Endothelial cell of hepatic sinusoid (primary cell): Measurements from ENCODE around the gene TIGD2.

ENCODE experiments used
- in situ Hi-C: cut with HindIII; loops from 2 replicates; pipeline ENCODE4 v1.10.0; 2017; ENCODE audit warnings: low sequenced_read_pairs

The TIGD2 gene

GRCh38 chr4:89110986-89111832, at the start of gene TIGD2:
Gene TIGD2 (plus strand): TSS chr4:89111533. CDS start chr4:89112975, 1,442 bp downstream.
- in situ Hi-C loops: no loop called here

GRCh38 chr4:89064848-89065247, 46.5 kb upstream of the TIGD2 start:
- in situ Hi-C loops: no loop called here

- in situ Hi-C loops: no loop called here
Observed at GRCh38 chr4:89067417-89067816, 43.9 kb upstream of the TIGD2 start.

GRCh38 chr4:89069481-89069880, 41.9 kb upstream of the TIGD2 start:
- in situ Hi-C loops: no loop called here

GRCh38 chr4:89070041-89070440, 41.3 kb upstream of the TIGD2 start:
- in situ Hi-C loops: no loop called here

GRCh38 chr4:89071311-89071710, 40.0 kb upstream of the TIGD2 start:
- in situ Hi-C loops: no loop called here

GRCh38 chr4:89072921-89073320, 38.4 kb upstream of the TIGD2 start:
- in situ Hi-C loops: no loop called here

- in situ Hi-C loops: no loop called here
Observed at GRCh38 chr4:89077761-89078160, 33.6 kb upstream of the TIGD2 start.

- in situ Hi-C loops: no loop called here
Observed at GRCh38 chr4:89078300-89078699, 33.0 kb upstream of the TIGD2 start.

- in situ Hi-C loops: no loop called here
Observed at GRCh38 chr4:89099034-89099433, 12.3 kb upstream of the TIGD2 start.

GRCh38 chr4:89099471-89099870, 11.9 kb upstream of the TIGD2 start:
- in situ Hi-C loops: no loop called here

GRCh38 chr4:89100853-89101252, 10.5 kb upstream of the TIGD2 start:
- in situ Hi-C loops: no loop called here

- in situ Hi-C loops: no loop called here
Observed at GRCh38 chr4:89101256-89102161, 9.8 kb upstream of the TIGD2 start.

- in situ Hi-C loops: no loop called here
Observed at GRCh38 chr4:89105726-89106125, 5.6 kb upstream of the TIGD2 start.

GRCh38 chr4:89108091-89108490, 3.2 kb upstream of the TIGD2 start:
- in situ Hi-C loops: no loop called here

- in situ Hi-C loops: no loop called here
Observed at GRCh38 chr4:89109841-89110540, 1.3 kb upstream of the TIGD2 start.

GRCh38 chr4:89110541-89110985, 770 bp upstream of the TIGD2 start:
- in situ Hi-C loops: no loop called here

- in situ Hi-C loops: no loop called here
Observed at GRCh38 chr4:89111833-89112563, 665 bp downstream of the TIGD2 start.

GRCh38 chr4:89113415-89113814, 2.1 kb downstream of the TIGD2 start:
- in situ Hi-C loops: no loop called here

- in situ Hi-C loops: no loop called here
Observed at GRCh38 chr4:89114100-89114499, 2.8 kb downstream of the TIGD2 start.
